ENCODE results near the gene TRIM66. TPM values are rescaled to one million over a fixed set of nuclear protein-coding genes. Genes with fewer than 3 reads are reported as not detected.

TRIM66 gene
- total and polyA plus RNA-seq, 2 donors (not counting 3 experiments of a cell fraction or from before 2014, with no cell fraction given) = 5.5 to 11.7 TPM

DNA sequence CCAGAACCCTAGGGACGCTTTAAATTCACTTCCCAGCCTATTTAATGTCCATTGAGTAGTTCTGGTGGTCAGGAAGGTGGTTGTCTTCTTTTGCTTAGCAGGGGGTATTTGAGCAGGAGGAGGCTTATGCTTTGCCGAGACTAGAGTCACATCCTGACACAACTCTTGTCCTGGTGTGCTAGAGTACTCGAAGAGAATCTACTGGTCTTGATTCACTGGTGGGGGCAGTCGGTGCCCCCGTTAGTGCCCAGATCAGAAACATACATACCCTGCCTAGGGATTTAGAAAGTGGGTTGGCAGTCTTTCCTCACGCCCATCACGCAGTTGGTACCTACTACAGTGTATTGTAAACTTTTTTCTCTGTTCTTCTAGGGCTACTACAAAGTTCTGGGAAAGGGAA lies 2.8 kb upstream of the TRIM66 start:
- Histone ChIP-seq H4K20me1 (replicated peaks; ENCODE audit: control insufficient read depth, extremely low read depth, insufficient read depth, low read length) (peaks cover 2% of the 10 kb centered on the region), H3K9me3 (replicated peaks; ENCODE audit: control insufficient read depth, insufficient read depth, low read length) (no peaks in the 10 kb centered on the region), H3K4me2 (ENCODE audit: insufficient read depth, low read length) (peak overlapping the region; percentile 98), H3K36me3 (ENCODE audit: control insufficient read depth in 2 of 2, extremely low read depth in 1 of 2, insufficient read depth in 2 of 2, low read length in 2 of 2) (peaks cover 19 to 20% of the 10 kb centered on the region in 2 experiments), H3K9ac (replicated peaks; ENCODE audit: extremely low read depth, insufficient read depth, low read length) (no peak overlapping the region), H3K9me1 (replicated peaks; ENCODE audit: control insufficient read depth, extremely low read depth, insufficient read depth, low read length) (no peaks in the 10 kb centered on the region), H3K27ac (ENCODE audit: insufficient read depth, low read depth, low read length) (no peak overlapping the region), H2AFZ (ENCODE audit: low read depth, low read length) (no peak overlapping the region), H3K4me1 (ENCODE audit: control insufficient read depth, extremely low read depth, insufficient read depth, low read length) (peaks cover 42% of the 10 kb centered on the region), H3K27me3 (ENCODE audit: control insufficient read depth in 2 of 2, insufficient read depth in 2 of 2, low read length in 2 of 2) (no peaks in the 10 kb centered on the region), H3K79me2 (ENCODE audit: control insufficient read depth, insufficient read depth, low read length) (peaks cover 37% of the 10 kb centered on the region), H3K4me3 (replicated peaks in 1 of 3; ENCODE audit: insufficient read depth in 1 of 3, low read depth in 1 of 3, low read length in 3 of 3) (peak overlapping the region in 1 of 3 experiments; percentile 88)
- intact Hi-C loops (cut with micrococcal nuclease) (no loop called here), dilution Hi-C loops (cut with MboI; ENCODE audit: extremely low pct_ligation_motif_present, low sequenced_read_pairs) (no loop called here)
- TF ChIP-seq, protein P1, sequence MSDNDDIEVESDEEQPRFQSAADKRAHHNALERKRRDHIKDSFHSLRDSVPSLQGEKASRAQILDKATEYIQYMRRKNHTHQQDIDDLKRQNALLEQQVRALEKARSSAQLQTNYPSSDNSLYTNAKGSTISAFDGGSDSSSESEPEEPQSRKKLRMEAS (IDR thresholded peaks at IDR 0.05; ENCODE audit: insufficient read depth, insufficient read length) = no peak
- TF ChIP-seq, protein P2, sequence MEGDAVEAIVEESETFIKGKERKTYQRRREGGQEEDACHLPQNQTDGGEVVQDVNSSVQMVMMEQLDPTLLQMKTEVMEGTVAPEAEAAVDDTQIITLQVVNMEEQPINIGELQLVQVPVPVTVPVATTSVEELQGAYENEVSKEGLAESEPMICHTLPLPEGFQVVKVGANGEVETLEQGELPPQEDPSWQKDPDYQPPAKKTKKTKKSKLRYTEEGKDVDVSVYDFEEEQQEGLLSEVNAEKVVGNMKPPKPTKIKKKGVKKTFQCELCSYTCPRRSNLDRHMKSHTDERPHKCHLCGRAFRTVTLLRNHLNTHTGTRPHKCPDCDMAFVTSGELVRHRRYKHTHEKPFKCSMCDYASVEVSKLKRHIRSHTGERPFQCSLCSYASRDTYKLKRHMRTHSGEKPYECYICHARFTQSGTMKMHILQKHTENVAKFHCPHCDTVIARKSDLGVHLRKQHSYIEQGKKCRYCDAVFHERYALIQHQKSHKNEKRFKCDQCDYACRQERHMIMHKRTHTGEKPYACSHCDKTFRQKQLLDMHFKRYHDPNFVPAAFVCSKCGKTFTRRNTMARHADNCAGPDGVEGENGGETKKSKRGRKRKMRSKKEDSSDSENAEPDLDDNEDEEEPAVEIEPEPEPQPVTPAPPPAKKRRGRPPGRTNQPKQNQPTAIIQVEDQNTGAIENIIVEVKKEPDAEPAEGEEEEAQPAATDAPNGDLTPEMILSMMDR (IDR thresholded peaks at IDR 0.05; ENCODE audit: extremely low read depth in 1 of 2, insufficient read depth in 1 of 2, low read depth in 1 of 2, low read length in 2 of 2) = no peak
- TF ChIP-seq POLR2A (IDR thresholded peaks at IDR 0.05; ENCODE audit: low read depth, low read length) (no peak), EZH2 (IDR thresholded peaks at IDR 0.05; ENCODE audit: borderline replicate concordance, low read depth, low read length, severe bottlenecking) (no peak), POLR2AphosphoS5 (IDR thresholded peaks at IDR 0.05; ENCODE audit: insufficient read depth, low read depth, low read length) (no peak), MYC (IDR thresholded peaks at IDR 0.05; ENCODE audit: low read depth, low read length) (no peak), FOS (IDR thresholded peaks at IDR 0.05; ENCODE audit: borderline replicate concordance, insufficient read depth, low read length) (no peak), JUN (IDR thresholded peaks at IDR 0.05; ENCODE audit: borderline replicate concordance, insufficient read depth, insufficient read length, low read depth) (no peak), GATA2 (IDR thresholded peaks at IDR 0.05; ENCODE audit: insufficient read depth, insufficient read length, low read depth, low read length) (no peak)
- DNase-seq (ENCODE audit: low read depth, low spot score) (no peak), FAIRE-seq (no peak)
- POLR2A ChIA-PET = no interaction called here
- CTCF ChIA-PET = no interaction called here
- no TSS peak for BruUV-seq (replicated peaks)

Measured in endothelial cell of umbilical vein (primary cell).